GM18507 (cell line): ENCODE results near the gene ZBTB17.
A peak's percentile ranks its signal among the peaks of the same experiment; 100 is the strongest.
"Not testable (repeated sequence)": the region's sequence is repeated elsewhere in the genome, so short reads cannot be mapped to it uniquely, and the experiment has no call there.

Experiments used
- DNase-seq: peaks from one replicate; pipeline ENCODE4 v3.0.0; 2011; ENCODE audit warnings: low read depth; ENCODE audit not compliant: insufficient read length; ENCODE audit errors: extremely low spot score
- FAIRE-seq: peaks from 2 replicates; lab custom pipeline; 2011; peaks lifted over from hg19 to GRCh38; lab: Jason Lieb, UNC

ZBTB17 gene

GRCh38 chr1:15991427-15992186, 15.7 kb upstream of the ZBTB17 start:
- no peak for FAIRE-seq
- no peak for DNase-seq

- FAIRE-seq (no peak), DNase-seq (no peak)
Observed at GRCh38 chr1:15989776-15990175, 13.9 kb upstream of the ZBTB17 start.

- DNase-seq = no peak
- FAIRE-seq = no peak
Observed at GRCh38 chr1:15988856-15989736, 13.2 kb upstream of the ZBTB17 start.

- no peak for FAIRE-seq
- no peak for DNase-seq
Observed at GRCh38 chr1:15985611-15986297, 9.9 kb upstream of the ZBTB17 start.

- no peak for FAIRE-seq
- DNase-seq = no peak
Observed at GRCh38 chr1:15983275-15983674, 7.4 kb upstream of the ZBTB17 start.

- DNase-seq = no peak
- no peak for FAIRE-seq
Observed at GRCh38 chr1:15981679-15982078, 5.8 kb upstream of the ZBTB17 start.

GRCh38 chr1:15977947-15978346, 2.0 kb upstream of the ZBTB17 start:
- not testable (repeated sequence) for DNase-seq, FAIRE-seq

- DNase-seq = no peak
- FAIRE-seq = no peak
Observed at GRCh38 chr1:15975358-15975804, 520 bp downstream of the ZBTB17 start.

- FAIRE-seq = no peak
- no peak for DNase-seq
Observed at GRCh38 chr1:15974855-15975254, 1.0 kb downstream of the ZBTB17 start.

GRCh38 chr1:15973772-15974171, 2.1 kb downstream of the ZBTB17 start:
- FAIRE-seq (no peak), DNase-seq (no peak)

GRCh38 chr1:15972409-15972808, 3.5 kb downstream of the ZBTB17 start:
- DNase-seq (no peak), FAIRE-seq (no peak)

- DNase-seq (no peak), FAIRE-seq (no peak)
Observed at GRCh38 chr1:15970911-15971310, 5.0 kb downstream of the ZBTB17 start.

- FAIRE-seq (no peak), DNase-seq (no peak)
Observed at GRCh38 chr1:15969321-15969880, 6.5 kb downstream of the ZBTB17 start.

GRCh38 chr1:15968172-15968571, 7.7 kb downstream of the ZBTB17 start:
- no peak for DNase-seq
- no peak for FAIRE-seq

- FAIRE-seq (no peak), DNase-seq (no peak)
Observed at GRCh38 chr1:15966956-15967344, 9.0 kb downstream of the ZBTB17 start.

GRCh38 chr1:15966081-15966955, 9.6 kb downstream of the ZBTB17 start:
- FAIRE-seq (peak; percentile 98), DNase-seq (peak; percentile 67)

- no peak for DNase-seq
- FAIRE-seq = no peak
Observed at GRCh38 chr1:15965228-15965767, 10.6 kb downstream of the ZBTB17 start.

GRCh38 chr1:15963968-15964648, 11.8 kb downstream of the ZBTB17 start:
- FAIRE-seq = peak; percentile 83
- DNase-seq = no peak
